ENCODE measurements around the gene GPLD1. TPM values are rescaled to one million over a fixed set of nuclear protein-coding genes. Genes with fewer than 3 reads are reported as not detected.

Gene GPLD1
- total RNA-seq, 1 donor from 2014 or later, result 1.0 TPM

DNA sequence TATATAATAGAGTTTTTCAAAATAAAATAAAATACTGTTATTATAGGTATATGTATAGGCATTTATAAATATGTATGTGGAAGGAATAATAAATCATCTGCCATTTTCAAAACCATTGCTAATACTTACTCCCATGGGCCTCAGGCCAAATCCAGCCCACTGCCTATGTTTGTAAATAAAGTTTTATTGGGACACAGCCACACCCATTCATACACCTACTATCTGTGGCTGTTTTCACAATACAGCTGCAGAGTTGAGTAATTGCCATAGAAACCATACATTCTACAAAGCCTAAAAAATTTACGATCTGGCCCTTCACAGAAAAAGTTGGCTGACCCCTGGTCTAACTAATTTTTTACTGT, 14.9 kb upstream of the GPLD1 start:
- DNase-seq (no peak), ATAC-seq (ENCODE audit: poor library complexity) (no peak)
- intact Hi-C loops (cut with DNase I), result no loop called here

GRCh38 chr6:24501914-24502313, 12.5 kb upstream of the GPLD1 start:
- intact Hi-C loops (cut with DNase I), result no loop called here
- no peak for ATAC-seq (ENCODE audit: poor library complexity)
- no peak for DNase-seq

DNA sequence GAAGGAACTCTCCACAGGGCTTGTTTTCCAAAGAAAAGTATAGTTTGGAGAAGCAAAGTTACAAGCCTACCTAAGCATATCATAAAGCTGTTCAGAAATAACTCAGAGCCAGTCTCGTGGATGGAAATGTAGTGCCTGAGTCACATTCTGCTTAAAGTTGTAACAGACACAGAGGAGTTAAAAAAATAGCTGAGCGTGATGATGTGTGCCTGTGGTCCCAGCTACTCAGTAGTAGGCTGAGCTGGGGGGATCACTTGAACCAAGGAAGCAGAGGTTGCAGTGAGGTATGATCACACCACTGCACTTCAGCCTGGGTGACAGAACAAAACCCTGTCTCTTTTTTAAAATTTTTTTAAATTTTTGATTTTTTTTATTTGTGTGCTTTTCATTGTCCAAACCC, 12.0 kb upstream of the GPLD1 start:
- no peak for ATAC-seq (ENCODE audit: poor library complexity)
- no peak for DNase-seq
- intact Hi-C loops (cut with DNase I), result no loop called here

DNA sequence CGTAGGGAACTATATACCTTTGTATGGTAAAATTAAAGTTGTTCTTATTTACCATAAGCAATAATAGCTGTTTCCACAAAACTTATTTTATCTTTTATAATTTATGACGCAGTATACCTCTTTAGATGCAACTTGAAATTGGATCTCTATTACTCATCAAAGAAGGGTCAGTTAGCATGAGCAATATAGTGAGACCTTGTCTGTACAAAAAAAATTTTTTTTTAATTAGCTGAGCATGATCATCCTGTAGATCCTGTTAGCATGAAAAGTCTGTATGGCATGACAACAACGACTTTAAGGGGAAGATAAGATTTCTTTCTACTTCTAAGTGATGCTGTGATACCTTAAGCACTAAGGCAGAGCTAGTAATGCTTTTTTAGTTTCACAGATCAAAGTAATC, 11.3 kb upstream of the GPLD1 start:
- DNase-seq (no peak), ATAC-seq (ENCODE audit: poor library complexity) (no peak)
- intact Hi-C loops (cut with DNase I), result no loop called here

GRCh38 chr6:24497254-24497970, 8.0 kb upstream of the GPLD1 start:
- ATAC-seq (ENCODE audit: poor library complexity) (no peak), DNase-seq (no peak)
- intact Hi-C loops (cut with DNase I), result no loop called here

- intact Hi-C loops (cut with DNase I), result no loop called here
- peak; percentile 83 for DNase-seq
- ATAC-seq (ENCODE audit: poor library complexity), result peak; percentile 93
These were observed 5.7 kb upstream of the GPLD1 start, which contains the start of gene ALDH5A1 for GRCh38 chr6:24494821-24495795. Gene ALDH5A1 (plus strand): TSS chr6:24494969. CDS start chr6:24494997, 28 bp downstream.

- DNase-seq (no peak), ATAC-seq (ENCODE audit: poor library complexity) (no peak)
- intact Hi-C loops (cut with DNase I), result no loop called here
These were observed 4.8 kb upstream of the GPLD1 start for GRCh38 chr6:24493945-24494820.

GRCh38 chr6:24492475-24492874, 3.1 kb upstream of the GPLD1 start:
- DNase-seq (no peak), ATAC-seq (ENCODE audit: poor library complexity) (no peak)
- intact Hi-C loops (cut with DNase I), result no loop called here

DNA sequence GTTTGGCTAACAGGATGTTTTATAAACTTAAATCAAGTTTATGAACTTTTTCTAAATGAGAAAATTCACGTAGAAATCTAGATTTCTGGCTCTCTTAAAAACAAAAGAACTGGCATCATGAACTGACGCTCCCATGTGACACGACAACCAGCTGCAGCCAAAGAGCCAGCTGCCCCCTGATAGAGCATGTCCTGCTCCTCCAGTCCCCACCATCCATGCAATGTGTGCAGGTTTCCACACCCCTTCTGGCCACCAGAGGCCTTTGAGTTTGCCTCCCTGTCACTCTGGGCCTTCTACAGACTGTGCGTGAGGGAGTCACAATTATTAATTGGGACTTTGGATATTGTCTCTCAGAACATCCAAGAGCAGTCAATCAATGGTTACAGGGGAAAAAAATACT, 1.6 kb upstream of the GPLD1 start:
- no peak for DNase-seq
- ATAC-seq (ENCODE audit: poor library complexity), result no peak
- intact Hi-C loops (cut with DNase I), result no loop called here

- ATAC-seq (ENCODE audit: poor library complexity) (peak; percentile 86), DNase-seq (no peak)
- intact Hi-C loops (cut with DNase I), result no loop called here
These were observed 503 bp upstream of the GPLD1 start for GRCh38 chr6:24489881-24490280.

- intact Hi-C loops (cut with DNase I), result no loop called here
- no peak for ATAC-seq (ENCODE audit: poor library complexity)
- no peak for DNase-seq
These were observed 3.3 kb downstream of the GPLD1 start for GRCh38 chr6:24486065-24486464.

- no peak for DNase-seq
- intact Hi-C loops (cut with DNase I), result no loop called here
- ATAC-seq (ENCODE audit: poor library complexity), result no peak
These were observed 4.6 kb downstream of the GPLD1 start for GRCh38 chr6:24484657-24485323.

DNA sequence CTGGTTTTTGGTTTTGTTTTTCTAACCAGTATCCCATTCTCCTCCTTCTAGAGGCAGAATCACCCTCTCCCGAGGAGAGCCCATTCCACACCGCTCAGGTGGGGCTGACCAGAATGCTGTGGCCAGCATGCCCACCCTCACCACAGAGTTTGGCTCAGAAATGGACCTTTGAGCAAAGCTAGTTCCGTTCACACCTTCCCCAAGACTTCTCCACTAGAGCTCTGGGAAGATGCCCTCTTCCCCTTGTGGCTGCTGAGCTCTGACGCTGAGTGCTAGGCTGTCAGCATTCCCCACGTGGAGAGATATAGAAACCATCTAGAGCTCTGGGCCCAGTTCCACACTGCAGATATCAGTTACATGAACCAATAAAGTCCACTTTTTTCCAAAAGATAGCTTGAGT, 7.9 kb downstream of the GPLD1 start:
- peak; percentile 91 for ATAC-seq (ENCODE audit: poor library complexity)
- no peak for DNase-seq
- intact Hi-C loops (cut with DNase I), result no loop called here

DNA sequence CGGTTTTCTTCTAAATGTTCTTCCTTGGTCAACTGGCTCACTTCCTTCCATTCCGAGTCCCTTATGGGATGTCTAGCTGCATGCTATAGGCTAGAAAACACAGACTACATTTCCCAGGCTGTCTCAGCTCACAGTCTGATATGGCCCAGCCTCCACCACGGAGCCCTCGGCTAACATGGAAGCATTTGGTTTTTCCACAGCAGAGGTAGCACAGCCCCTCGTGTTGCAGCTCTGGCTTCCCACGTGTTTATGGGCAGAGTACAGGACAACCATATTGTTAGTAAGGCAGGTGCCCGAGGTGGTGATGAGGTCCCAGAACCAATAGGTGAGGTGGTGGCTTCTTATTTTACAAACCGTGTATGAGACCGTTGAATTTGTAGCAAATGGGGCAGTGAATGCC, 8.7 kb downstream of the GPLD1 start:
- ATAC-seq (ENCODE audit: poor library complexity), result peak; percentile 12
- intact Hi-C loops (cut with DNase I), result no loop called here

GRCh38 chr6:24478903-24479302, 10.5 kb downstream of the GPLD1 start:
- DNase-seq (no peak), ATAC-seq (ENCODE audit: poor library complexity) (no peak)
- intact Hi-C loops (cut with DNase I), result no loop called here

More for the DNA sequence above, 8.7 kb downstream of the GPLD1 start:
- no peak for DNase-seq

DNA sequence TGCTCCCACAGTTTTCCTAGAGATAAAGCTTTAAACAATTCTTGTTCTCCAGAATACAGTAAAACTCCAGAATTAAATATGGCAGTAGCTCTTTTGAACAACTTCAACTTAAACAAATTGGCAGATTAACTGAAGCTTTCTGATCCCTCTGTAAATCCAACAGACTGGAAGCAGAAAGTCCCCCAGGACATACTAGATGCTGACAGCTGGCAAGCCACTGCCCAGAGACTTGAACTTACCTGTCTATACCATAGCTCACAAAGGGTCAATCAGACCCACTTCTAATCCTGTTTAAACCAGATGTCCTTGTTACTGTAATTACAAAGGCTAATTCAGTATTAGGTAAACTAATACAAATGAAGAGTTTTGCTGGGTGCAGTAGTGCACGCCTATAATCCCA, 12.3 kb downstream of the GPLD1 start:
- intact Hi-C loops (cut with DNase I), result no loop called here
- no peak for DNase-seq
- ATAC-seq (ENCODE audit: poor library complexity), result no peak

DNA sequence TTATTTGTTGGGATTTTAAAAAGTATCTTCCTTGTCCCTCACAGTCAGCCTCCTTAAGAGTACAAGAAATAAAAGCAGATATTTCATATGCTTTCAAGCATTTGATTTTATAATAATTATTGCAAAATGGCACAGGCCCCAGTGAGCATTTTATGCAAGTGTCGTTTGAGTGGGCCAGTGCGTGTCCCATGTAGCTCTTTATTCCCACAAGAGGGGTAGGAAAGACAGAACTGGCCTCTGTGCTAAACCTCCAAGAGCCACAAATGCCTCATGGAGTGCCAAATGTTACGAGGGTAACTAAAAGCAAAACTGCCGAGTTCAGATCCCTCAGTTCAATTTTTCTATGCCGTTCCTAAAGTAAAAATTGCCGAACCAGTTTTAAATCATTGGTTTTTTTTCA, 12.7 kb downstream of the GPLD1 start:
- intact Hi-C loops (cut with DNase I), result no loop called here
- no peak for ATAC-seq (ENCODE audit: poor library complexity)

DNA sequence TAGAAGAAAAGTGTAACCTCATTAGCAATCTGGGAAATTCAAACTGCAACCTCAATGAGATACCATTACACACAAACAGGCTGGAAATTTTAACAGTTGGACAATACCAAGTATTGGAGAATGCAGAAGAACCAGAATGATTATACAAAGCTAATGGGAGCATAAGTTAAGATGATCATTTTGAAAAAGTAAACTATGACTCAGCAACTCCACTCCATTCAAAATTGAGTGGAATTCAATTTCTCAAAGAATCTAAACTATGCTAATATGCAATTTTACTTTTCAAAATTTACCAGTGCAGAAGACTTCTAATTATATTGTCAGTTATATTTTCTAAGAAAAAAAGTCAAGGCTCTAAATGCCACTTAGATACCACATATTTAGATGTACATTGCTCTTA, 17.2 kb downstream of the GPLD1 start:
- no peak for ATAC-seq (ENCODE audit: poor library complexity)
- intact Hi-C loops (cut with DNase I), result no loop called here
- no peak for DNase-seq

More for the DNA sequence above, 12.7 kb downstream of the GPLD1 start:
- no peak for DNase-seq

DNA sequence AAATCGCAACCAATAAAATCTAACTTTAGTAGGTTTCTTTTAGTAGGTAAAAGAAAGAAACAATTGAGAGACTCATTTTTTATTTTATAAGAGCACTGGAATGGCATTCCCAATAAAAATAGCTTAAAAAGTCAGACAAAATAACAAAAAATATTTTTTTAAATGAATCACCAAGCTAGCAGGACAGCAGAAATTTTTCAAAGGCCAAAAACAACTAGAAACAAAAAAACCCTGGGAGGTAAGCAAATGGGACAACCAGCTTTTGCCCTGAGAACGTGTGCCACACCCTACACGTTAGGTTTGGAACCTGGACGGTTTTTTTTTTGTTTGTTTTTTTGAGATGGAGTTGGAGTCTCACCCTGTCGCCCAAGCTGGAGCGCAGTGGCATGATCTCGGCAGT, 19.6 kb downstream of the GPLD1 start:
- no peak for DNase-seq
- intact Hi-C loops (cut with DNase I), result no loop called here
- no peak for ATAC-seq (ENCODE audit: poor library complexity)
